Stimulated activated CD4-positive, alpha-beta T cell treated with anti-CD3 and anti-CD28 coated beads, Interleukin-4, amount 100 ng/mL, for 4 hours (primary cell): ENCODE measurements around the gene TANGO2.
"Not testable (repeated sequence)": the region's sequence is repeated elsewhere in the genome, so short reads cannot be mapped to it uniquely, and the experiment has no call there.

Source experiments
- DNase-seq, 2 experiments: peaks; one replicate each; pipeline ENCODE4 v3.0.0-alpha.2; 2020

The TANGO2 gene

DNA sequence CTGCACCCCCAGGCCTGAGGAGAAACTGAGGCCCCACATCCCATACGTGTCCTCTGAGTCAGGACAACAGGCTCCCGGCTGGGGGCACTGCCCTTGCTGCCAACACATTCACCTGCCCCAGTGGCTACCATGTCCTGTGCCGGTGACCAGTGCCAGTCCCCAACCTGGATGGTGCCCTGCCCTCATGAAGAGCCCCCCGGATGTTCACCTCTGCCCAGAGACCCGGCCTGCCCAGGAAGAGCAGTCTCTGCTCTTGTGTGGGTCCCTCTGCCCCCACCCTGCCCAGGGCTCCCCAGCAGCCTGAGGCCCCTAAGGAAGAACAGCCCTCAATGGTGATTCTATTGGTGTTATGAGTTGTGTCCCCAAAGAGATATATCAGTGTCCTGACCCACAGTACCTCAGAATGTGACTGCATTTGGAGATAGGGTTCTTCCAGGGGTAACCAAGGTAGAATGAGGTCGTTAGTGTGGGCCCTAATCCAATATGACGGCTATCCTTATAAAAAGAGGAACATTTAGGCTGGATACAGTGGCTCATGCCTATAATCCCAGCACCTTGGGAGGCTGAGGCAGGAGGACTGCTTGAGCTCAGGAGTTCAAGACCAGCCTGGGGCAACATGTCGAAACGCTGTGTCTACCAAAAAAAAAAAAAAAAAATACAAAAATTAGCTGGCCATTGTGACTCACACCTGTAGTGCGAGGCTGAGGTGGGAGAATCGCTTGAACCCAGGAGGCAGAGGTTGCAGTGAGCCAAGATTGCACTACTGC lies 45.9 kb downstream of the TANGO2 start:
- no peak for DNase-seq

DNA sequence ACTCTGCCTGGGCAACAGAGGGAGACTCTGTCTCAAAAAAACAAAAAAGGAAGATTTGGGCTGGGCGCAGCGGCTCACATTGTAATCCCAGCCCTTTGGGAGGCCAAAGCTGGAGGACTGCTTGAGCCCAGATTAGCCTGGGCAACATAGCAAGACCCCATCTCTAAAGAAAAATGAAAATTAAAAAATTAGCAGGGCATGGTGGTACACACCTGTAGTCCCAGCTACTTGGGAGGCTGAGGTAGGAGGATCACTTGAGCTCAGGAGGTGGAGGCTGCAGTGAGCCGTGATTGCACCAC lies 46.4 kb downstream of the TANGO2 start:
- DNase-seq = not testable (repeated sequence)

GRCh38 chr22:20068640-20069039 lies 47.7 kb downstream of the TANGO2 start:
- no peak for DNase-seq

GRCh38 chr22:20069331-20070042 lies 48.6 kb downstream of the TANGO2 start:
- no peak for DNase-seq

GRCh38 chr22:20071524-20071972 lies 50.6 kb downstream of the TANGO2 start:
- no peak for DNase-seq

- no peak for DNase-seq
These were observed 55.8 kb downstream of the TANGO2 start for GRCh38 chr22:20076627-20077172.

DNA sequence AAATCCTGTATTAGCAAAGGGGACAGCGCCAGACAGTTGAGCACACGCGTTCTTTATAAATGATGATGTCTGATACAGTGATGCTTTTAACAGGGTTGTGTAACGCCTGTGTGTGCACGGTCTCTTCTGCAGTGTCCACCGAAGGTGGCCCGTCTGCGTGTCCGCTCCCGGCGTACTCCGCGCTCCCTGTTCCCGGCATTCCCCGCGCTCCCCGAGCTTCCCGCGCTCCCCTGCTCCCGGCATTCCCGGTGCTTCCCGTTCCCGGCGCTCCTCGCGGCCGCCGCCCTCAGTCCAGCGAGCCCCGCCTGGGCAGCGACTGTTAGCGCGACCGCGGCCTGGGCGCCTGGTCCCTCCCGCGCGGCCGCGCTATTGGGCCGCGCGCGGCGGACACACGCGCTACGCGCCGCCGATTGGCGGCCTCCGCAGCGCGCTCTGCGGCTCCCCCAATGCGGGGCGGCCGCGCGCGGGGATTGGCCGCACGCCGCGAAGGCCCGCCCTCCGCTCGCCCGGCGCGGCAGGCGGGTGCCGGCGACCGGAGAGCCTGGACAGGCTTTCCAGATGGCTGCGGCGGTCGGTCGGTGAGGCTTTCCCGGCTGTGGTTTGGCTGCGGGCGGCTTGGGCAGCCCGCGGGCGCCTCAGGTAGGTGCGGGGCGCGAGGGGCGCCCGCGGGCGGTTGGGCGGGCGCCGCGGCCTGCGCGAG lies 59.0 kb downstream of the TANGO2 start, which contains the start of gene DGCR8:
Gene DGCR8 (plus strand): TSS at position 497 of the 700 bp plus-strand sequence. CDS start 5,723 bp downstream, outside the sequence.
- peak; percentile 63 to 70 for DNase-seq

DNA sequence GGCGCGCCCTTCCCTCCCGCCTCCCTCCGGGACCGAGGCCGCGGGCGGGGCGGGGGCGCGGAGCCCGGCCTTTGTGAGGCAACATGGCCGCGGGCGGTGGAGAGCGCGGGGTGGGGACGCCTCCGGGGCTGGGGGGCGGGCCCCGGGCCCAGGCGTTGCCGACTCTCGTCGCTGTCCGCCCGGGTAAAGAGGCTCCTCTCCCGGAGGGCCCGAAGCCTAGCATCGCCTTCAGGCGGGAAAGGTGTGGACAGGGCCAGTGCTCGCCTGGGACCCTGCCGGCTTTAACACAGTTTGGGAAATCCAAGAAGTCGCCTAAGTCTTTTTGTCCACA lies 59.5 kb downstream of the TANGO2 start:
- peak; percentile 71 to 72 for DNase-seq

DNA sequence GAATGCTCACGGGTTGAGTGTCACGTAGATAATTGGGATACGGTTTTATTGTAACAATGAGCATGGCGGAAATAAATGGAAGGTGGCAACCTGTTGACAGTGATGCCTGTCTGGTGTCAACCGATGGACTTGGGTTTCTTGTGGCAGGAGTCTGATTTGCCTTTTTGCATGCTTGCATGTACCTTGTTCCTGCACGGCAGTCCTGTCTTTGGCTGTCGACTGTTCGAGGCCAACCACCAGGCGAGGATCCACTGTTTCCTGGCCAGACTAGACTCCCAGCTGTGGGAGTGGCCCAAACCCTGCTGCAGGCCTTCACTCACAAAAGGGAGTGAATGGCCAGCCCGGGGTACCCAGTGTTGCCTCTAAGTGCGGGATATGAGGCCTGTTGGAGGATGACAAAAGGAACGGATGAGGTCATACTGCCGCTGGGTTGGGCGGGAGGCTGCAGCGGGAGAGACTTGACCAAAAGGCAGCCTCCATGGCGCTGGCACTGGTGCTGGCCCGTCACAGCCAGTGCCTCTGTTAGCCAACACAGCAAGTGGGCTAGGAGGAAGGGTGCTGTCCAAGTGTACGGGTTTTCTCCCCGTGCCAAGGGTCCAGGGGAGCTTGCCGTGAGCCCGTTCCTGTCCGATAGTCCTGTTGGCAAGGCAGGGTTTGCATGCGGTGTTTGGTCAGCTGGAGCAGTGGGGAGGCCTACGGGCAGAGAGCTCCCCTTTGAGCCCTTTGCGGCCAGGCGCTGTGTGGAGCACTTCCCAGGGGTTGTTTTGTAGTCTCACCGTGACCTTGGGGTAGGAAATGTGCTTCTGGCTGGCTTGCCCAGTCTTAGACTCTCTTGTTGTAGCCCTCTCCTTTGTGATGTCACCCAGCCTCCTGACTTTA lies 60.1 kb downstream of the TANGO2 start:
- no peak for DNase-seq

DNA sequence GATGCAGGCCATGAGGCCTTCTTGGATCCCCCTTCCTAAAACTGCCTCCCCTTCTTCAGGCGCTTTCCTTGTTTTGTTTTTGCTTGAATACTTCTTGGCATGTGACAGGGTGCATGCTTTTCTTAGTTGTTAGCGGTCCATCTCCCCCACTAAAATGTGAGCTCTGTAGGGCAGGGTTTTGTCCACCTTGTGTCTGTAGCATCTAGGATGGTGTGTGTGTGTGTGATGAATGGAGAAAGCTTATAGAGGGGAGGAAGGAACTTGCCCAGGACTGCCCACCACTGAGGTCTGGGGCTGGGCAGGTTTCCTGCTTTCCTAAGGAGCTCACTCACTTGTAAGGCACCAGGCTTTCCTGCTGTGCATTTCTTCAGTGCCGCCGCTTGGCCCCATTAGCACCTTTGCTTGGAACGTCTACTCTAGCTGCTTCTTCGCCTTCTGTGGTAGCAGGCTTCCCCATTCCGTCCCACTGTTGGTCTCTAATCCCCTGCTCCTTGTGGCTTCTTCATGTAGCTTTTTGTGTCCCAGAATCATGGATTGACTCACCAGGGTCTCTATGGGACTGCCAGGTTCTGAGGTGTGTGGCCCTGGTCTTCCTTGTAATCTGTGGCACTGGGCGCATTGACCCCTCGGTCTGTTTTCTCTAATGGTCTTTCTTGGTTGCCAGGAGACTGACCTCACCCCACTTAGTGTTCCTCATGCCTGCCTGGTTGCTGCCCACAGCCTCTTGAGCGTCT lies 62.4 kb downstream of the TANGO2 start:
- DNase-seq = no peak

DNA sequence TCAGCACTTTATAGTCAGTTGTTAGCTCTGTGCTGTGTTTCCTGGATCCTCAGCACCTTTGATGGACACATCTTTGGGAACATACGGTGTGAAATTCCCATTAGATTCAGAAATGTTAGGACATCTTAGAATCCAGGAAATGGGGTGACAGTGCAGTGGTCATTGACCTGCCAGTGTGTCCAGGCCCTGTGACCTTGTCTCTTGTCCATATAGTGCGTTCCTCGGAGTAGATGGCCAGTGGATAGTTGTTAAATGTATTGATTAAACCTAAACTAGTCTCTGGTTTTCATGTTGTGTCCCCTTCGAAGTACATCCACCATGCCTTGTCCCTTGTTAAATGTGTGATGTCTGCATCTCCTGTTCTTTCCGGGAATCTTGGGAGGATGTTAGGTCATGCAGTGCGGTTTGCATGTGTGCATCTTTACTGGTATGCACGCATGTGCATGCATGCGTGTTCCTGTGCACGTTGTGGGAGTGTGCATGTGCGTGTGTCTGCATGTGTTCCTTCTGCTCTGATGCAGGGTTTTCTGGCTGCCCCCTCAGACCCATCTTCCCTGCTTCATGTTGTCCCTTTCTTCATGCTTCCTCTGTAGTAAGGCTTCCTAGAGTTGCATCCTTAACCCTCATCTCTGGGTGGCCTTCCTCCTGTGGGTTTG lies 63.1 kb downstream of the TANGO2 start:
- DNase-seq = no peak

- DNase-seq = no peak
These were observed 63.9 kb downstream of the TANGO2 start for GRCh38 chr22:20084547-20085413.

DNA sequence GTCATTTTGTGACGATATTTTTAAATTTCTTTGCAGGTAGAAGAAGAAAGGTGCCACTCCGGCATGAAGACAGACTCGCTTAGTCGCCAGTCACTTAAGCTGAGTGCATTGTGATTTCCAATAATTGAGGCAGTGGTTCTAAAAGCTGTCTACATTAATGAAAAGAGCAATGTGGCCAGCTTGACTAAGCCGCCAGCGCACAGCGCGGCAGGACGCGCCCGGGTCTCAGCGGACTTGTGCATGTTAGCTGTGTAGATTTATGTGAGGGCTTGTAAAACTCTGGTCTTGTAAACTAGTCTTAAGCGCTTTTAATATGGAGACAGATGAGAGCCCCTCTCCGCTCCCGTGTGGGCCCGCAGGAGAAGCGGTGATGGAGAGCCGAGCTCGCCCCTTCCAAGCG lies 64.7 kb downstream of the TANGO2 start:
- DNase-seq = no peak

- DNase-seq = no peak
These were observed 65.2 kb downstream of the TANGO2 start for GRCh38 chr22:20086101-20086599.

GRCh38 chr22:20086763-20087162 lies 65.9 kb downstream of the TANGO2 start:
- DNase-seq = no peak

GRCh38 chr22:20087319-20088262 lies 66.7 kb downstream of the TANGO2 start:
- no peak for DNase-seq

GRCh38 chr22:20088263-20088648 lies 67.3 kb downstream of the TANGO2 start:
- DNase-seq = no peak

- no peak for DNase-seq
These were observed 68.5 kb downstream of the TANGO2 start for GRCh38 chr22:20089226-20089976.
